Thyroid gland (tissue), 4 donors: ENCODE measurements around the gene SCGB1D2. TPM values are rescaled to one million over a fixed set of nuclear protein-coding genes. Genes with fewer than 3 reads are reported as not detected.
A peak's percentile ranks its signal among the peaks of the same experiment; 100 is the strongest.
"Not testable (repeated sequence)": the region's sequence is repeated elsewhere in the genome, so short reads cannot be mapped to it uniquely, and the experiment has no call there.

ENCODE experiments used
- DNase-seq, 2 donors: peaks; one replicate each; pipeline ENCODE4 v3.0.0-alpha.2; 2019
- H3K27ac ChIP-seq, 3 donors: fragments of 200-600 bp; sonication (generic); 1 replicate in 2 of 3; 2 replicates in 1 of 3; pipeline ENCODE4 v1.5.1; 2016 to 2019; ENCODE audit warnings: mild to moderate bottlenecking in 1 of 3, moderate library complexity in 1 of 3
- H3K27me3 ChIP-seq: fragments of 200-600 bp; sonication (generic); one replicate; pipeline ENCODE4 v1.5.1; 2019
- H3K36me3 ChIP-seq, 2 donors: fragments of 200-600 bp; sonication (generic); one replicate each; pipeline ENCODE4 v1.5.1; 2016 to 2019
- H3K4me1 ChIP-seq, 2 donors: fragments of 200-600 bp; sonication (generic); one replicate each; pipeline ENCODE4 v1.5.1; 2017 to 2019
- H3K4me3 ChIP-seq, 3 donors: fragments of 200-600 bp; sonication (generic); replicated peaks in 1 of 3; 1 replicate in 2 of 3; 2 replicates in 1 of 3; pipeline ENCODE4 v1.5.1; 2016; ENCODE audit warnings: mild to moderate bottlenecking in 1 of 3
- H3K9me3 ChIP-seq: fragments of 200-600 bp; sonication (generic); one replicate; pipeline ENCODE4 v1.5.1; 2017
- CTCF ChIP-seq, 6 experiments: fragments of 200-600 bp in 3 of 6; fragments of 450-650 bp in 3 of 6; sonication (generic) in 3 of 6; IDR thresholded peaks; one replicate each; pipeline ENCODE4 v1.5.1; 2016 to 2019; ENCODE audit warnings: antibody characterized with exemption in 6 of 6, mild to moderate bottlenecking in 2 of 6, inconsistent platforms in 1 of 6, moderate library complexity in 1 of 6
- POLR2A ChIP-seq, 2 donors: fragments of 450-650 bp; IDR thresholded peaks; one replicate each; pipeline ENCODE4 v1.6.1; 2017; ENCODE audit warnings: antibody characterized with exemption in 2 of 2, mild to moderate bottlenecking in 2 of 2, moderate library complexity in 1 of 2
- WGBS, 2 donors: methylation state at CpG; one replicate each; pipeline ENCODE4 v1.1.5; 2017; 5-methylcytosine and 5-hydroxymethylcytosine counted together
- intact Hi-C: fragments of 100-400 bp; cut with DNase I; formaldehyde crosslinking; loops from one replicate; pipeline ENCODE4 v1.15.1; 2023
- total RNA-seq, 4 donors: library from RNA; depleted of rRNA; stranded (reverse); fragments of >200 nt; gene quantifications; one replicate each; pipeline ENCODE4 v1.2.3, GENCODE V29; 2016

The SCGB1D2 gene
- total RNA-seq, 4 donors from 2014 or later, result not detected

- TF ChIP-seq POLR2A (IDR thresholded peaks at IDR 0.05) (no peak), CTCF (IDR thresholded peaks at IDR 0.05) (no peak)
- intact Hi-C loops, result no loop called here
- 80 to 85% methylated on average over 6 of the region's 6 CpGs for WGBS, 2 donors
Measured at GRCh38 chr11:62202910-62203309, 39.1 kb upstream of the SCGB1D2 start.

GRCh38 chr11:62204430-62204829 lies 37.6 kb upstream of the SCGB1D2 start:
- Histone ChIP-seq H3K9me3 (no peaks in the 10 kb centered on the region), H3K4me1 (peaks cover 0 to 7% of the 10 kb centered on the region in 2 donors), H3K27ac (no peak overlapping the region), H3K27me3 (no peaks in the 10 kb centered on the region), H3K4me3 (no peak overlapping the region), H3K36me3 (no peaks in the 10 kb centered on the region)
- TF ChIP-seq POLR2A (IDR thresholded peaks at IDR 0.05), result no peak
- TF ChIP-seq CTCF (IDR thresholded peaks at IDR 0.05), result no peak
- 90 to 92% methylated on average over 5 of the region's 5 CpGs for WGBS, 2 donors
- intact Hi-C loops, result no loop called here
- DNase-seq, result no peak

More at GRCh38 chr11:62202910-62203309, 39.1 kb upstream of the SCGB1D2 start:
- H3K4me1 ChIP-seq, result peaks cover 0 to 3% of the 10 kb centered on the region in 2 donors
- H3K27ac ChIP-seq, result no peak overlapping the region
- no peak for DNase-seq
- H3K9me3 ChIP-seq, result no peaks in the 10 kb centered on the region
- H3K4me3 ChIP-seq, result no peak overlapping the region
- H3K27me3 ChIP-seq, result no peaks in the 10 kb centered on the region
- no peaks in the 10 kb centered on the region for H3K36me3 ChIP-seq

GRCh38 chr11:62205441-62205840 lies 36.6 kb upstream of the SCGB1D2 start:
- no peak overlapping the region for H3K4me3 ChIP-seq
- H3K4me1 ChIP-seq, result peaks cover 0 to 7% of the 10 kb centered on the region in 2 donors
- 92 to 93% methylated on average over 7 of the region's 7 CpGs for WGBS, 2 donors
- no peak for TF ChIP-seq POLR2A (IDR thresholded peaks at IDR 0.05)
- TF ChIP-seq CTCF (IDR thresholded peaks at IDR 0.05), result no peak
- no peaks in the 10 kb centered on the region for H3K9me3 ChIP-seq
- no peaks in the 10 kb centered on the region for H3K27me3 ChIP-seq
- no peaks in the 10 kb centered on the region for H3K36me3 ChIP-seq
- H3K27ac ChIP-seq, result no peak overlapping the region
- intact Hi-C loops, result no loop called here
- peak in 1 of 2 donors; percentile 3 for DNase-seq

GRCh38 chr11:62206276-62207066 lies 35.6 kb upstream of the SCGB1D2 start:
- H3K4me1 ChIP-seq, H3K27me3 ChIP-seq, H3K36me3 ChIP-seq, H3K4me3 ChIP-seq, intact Hi-C loops, H3K9me3 ChIP-seq: not testable (repeated sequence)
- WGBS, 2 donors, result 66 to 67% methylated on average over 12 of the region's 12 CpGs
- peak overlapping the region in 1 of 3 donors; percentile 10 for H3K27ac ChIP-seq
- DNase-seq, result peak; percentile 23 to 47

- H3K4me3 ChIP-seq, result no peak overlapping the region
- H3K27me3 ChIP-seq, result no peaks in the 10 kb centered on the region
- no peaks in the 10 kb centered on the region for H3K9me3 ChIP-seq
- peaks cover 0 to 7% of the 10 kb centered on the region in 2 donors for H3K4me1 ChIP-seq
- DNase-seq, result no peak
- WGBS, 2 donors, result 62 to 70% methylated on average over 2 to 3 of the region's 4 CpGs
- no peaks in the 10 kb centered on the region for H3K36me3 ChIP-seq
- intact Hi-C loops, result no loop called here
- H3K27ac ChIP-seq, result peak overlapping the region in 1 of 3 donors; percentile 38
- no peak for TF ChIP-seq POLR2A (IDR thresholded peaks at IDR 0.05)
- TF ChIP-seq CTCF (IDR thresholded peaks at IDR 0.05), result no peak
Measured at GRCh38 chr11:62208785-62209144, 33.3 kb upstream of the SCGB1D2 start.
